HG03521 (cell line): ENCODE data around the gene C2CD4C.
"Not testable (repeated sequence)": the region's sequence is repeated elsewhere in the genome, so short reads cannot be mapped to it uniquely, and the experiment has no call there.

ENCODE experiments used
- ATAC-seq: cut with Tn5 transposase; IDR thresholded peaks from one replicate; pipeline ENCODE4 v1.9.1; 2021; ENCODE audit warnings: mild to moderate bottlenecking, moderate library complexity; ENCODE audit not compliant: unreplicated experiment

Gene C2CD4C

DNA sequence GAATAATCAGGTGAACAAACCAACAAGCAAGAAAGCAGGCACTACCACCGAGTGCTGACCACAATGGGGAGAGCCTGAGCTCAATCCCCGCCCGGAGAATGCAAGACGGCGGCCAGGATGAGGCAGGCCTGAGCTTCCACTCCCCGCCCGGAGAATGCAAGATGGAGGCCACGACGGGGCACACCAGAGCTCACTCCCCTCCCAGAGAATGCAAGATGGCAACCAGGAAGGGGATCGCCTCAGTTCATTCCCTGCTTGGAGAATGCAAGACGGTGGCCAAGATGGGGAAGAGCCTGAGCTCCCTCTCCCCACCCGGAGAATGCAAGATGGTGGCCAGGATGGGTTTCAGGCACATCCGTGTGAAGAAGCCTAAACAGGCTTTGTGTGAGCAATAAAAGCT lies 39.7 kb downstream of the C2CD4C start:
- ATAC-seq = no peak

- ATAC-seq = no peak
Observed at GRCh38 chr19:368630-369024, 40.3 kb downstream of the C2CD4C start.

- no peak for ATAC-seq
Observed at GRCh38 chr19:367963-368629, 40.9 kb downstream of the C2CD4C start.

- ATAC-seq = no peak
Observed at GRCh38 chr19:367561-367960, 41.4 kb downstream of the C2CD4C start.

DNA sequence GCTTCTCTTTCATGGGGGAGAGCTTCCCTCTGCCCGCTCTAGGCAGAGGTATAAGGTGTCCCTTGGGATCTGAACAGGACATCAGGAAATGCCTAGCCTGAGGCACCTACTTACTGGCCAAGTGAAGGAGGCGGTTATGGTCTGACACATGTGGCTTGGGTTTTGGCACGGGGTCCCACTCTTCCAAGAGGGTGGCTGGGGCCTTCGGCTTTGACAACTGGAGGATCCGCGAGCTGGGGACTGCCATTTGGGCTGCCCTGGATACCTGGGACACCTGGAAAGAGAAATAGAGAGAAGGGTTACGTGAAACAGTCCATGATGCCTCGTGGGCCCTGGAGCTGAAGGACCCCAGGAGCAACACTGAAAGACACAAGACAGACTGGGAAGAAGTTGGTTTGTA lies 42.0 kb downstream of the C2CD4C start:
- ATAC-seq = no peak

GRCh38 chr19:366205-366783 lies 42.7 kb downstream of the C2CD4C start:
- no peak for ATAC-seq

DNA sequence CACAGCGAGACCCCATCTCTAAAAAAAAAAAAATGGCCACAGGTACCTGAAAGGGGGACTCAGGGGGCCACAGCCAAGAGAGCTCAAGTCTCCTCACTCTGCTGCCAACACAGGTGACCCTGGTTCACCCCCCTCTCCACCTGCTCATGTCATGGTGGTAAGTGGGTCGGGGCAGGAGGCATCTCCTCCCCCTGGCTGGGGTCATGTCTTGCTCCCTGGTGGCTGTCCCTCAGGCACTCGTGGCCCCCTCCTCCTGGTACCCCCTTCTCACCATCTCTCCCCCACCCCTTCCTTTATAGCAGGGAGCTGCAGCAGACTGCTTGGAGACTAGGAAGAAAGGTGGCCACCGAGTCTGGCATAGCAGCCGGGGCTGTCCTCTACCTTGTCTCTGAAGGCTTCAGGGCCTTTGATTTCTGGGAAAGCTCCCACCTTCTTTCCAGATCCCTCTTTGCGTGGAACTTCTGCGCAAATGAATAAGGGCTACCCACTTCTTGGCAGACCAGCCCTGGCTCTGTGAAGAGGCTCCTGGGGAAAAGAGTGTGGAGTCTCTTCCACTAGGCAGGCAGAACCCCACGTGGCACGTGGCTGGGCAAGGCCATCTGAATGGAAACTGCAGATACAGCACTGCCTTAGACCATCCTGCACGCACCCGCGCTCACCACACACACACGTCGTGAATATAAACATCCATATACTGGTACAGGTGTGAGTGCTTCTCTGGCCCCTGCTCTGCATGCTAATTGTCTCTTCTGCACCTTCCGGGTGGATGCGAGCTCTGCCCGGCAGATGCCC lies 44.3 kb downstream of the C2CD4C start:
- no peak for ATAC-seq

DNA sequence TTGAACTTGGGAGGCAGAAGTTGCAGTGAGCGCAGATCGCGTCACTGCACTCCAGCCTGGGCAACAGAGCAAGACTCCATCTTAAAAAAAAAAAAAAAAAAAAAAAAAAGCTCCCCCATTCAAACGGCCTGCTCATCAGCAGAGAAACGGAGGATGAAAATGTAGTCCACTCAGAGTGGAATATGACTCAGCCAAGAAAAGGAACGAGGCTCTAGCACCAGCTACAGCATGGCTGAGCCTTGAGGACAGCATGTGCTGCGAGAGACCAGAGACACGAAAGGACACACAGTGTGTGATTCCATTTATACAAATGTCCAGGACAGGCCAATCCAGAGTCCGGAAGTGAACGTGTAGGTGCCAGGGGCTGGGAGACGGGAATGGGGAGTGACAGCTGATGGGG lies 46.3 kb downstream of the C2CD4C start:
- ATAC-seq = no peak

- no peak for ATAC-seq
Observed at GRCh38 chr19:362154-362553, 46.8 kb downstream of the C2CD4C start.

DNA sequence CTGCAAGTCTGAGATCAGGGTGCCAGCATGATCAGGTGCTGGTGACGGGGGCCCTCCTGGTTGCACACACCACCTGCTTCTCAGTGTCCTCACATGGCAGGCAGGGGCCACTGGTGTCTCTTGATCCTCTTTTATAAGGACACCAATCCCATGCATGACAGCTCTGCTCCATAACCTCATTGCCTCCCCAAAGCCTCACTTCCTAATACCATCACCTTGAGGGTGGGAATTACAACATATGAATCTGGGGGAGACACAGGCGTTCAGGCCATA lies 49.4 kb downstream of the C2CD4C start:
- no peak for ATAC-seq

DNA sequence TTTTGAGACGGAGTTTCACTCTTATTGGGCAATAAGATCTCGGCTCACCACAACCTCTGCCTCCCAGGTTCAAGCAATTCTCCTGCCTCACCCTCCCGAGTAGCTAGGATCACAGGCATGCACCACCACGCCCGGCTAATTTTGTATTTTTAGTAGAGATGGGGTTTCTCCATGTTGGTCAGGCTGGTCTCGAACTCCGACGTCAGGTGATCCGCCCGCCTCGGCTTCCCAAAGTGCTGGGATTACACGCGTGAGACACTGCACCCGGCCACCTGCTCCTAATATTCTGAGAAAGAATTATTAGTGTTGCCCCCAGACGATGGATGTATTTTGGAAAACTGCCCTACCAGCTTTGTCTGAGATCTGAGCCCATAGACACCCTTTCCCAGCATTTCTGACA lies 53.4 kb downstream of the C2CD4C start:
- not testable (repeated sequence) for ATAC-seq
